K562 (cell line): ENCODE data around the gene TCEANC2. TPM values are rescaled to one million over a fixed set of nuclear protein-coding genes. Genes with fewer than 3 reads are reported as not detected.
A peak's percentile ranks its signal among the peaks of the same experiment; 100 is the strongest.

Experiments used
- CC2D1A ChIP-seq: fragments of 450-650 bp; IDR thresholded peaks from 2 replicates; pipeline ENCODE4 v1.6.1; 2017; ENCODE audit warnings: mild to moderate bottlenecking
- CTBP1 ChIP-seq: fragments of 450-650 bp; IDR thresholded peaks from 2 replicates; pipeline ENCODE4 v1.6.1; 2016; ENCODE audit warnings: borderline replicate concordance
- ELF4 ChIP-seq: fragments of 450-650 bp; formaldehyde crosslinking; IDR thresholded peaks from 2 replicates; pipeline ENCODE4 v1.4.0; 2022; ENCODE audit warnings: missing genetic modification characterization
- MAFF ChIP-seq: IDR thresholded peaks from 2 replicates; pipeline ENCODE4 v1.6.1; 2012; ENCODE audit warnings: low read length, improper control_type of control experiment
- MIER1 ChIP-seq: fragments of 450-650 bp; IDR thresholded peaks from 2 replicates; pipeline ENCODE4 v1.6.1; 2016; ENCODE audit warnings: antibody characterized with exemption, mild to moderate bottlenecking, low read depth
- SETDB1 ChIP-seq: IDR thresholded peaks from one replicate; pipeline ENCODE4 v1.6.1; 2012; ENCODE audit warnings: low read length, control low read depth, inconsistent platforms
- XRCC5 ChIP-seq: fragments of 200-400 bp; formaldehyde crosslinking; IDR thresholded peaks from 2 replicates; pipeline ENCODE4 v1.6.1; 2017; ENCODE audit warnings: low read depth, mild to moderate bottlenecking, low read length
- ZBTB26 ChIP-seq: fragments of 450-650 bp; formaldehyde crosslinking; IDR thresholded peaks from 2 replicates; pipeline ENCODE4 v1.4.0; 2022; ENCODE audit warnings: missing genetic modification characterization
- ZBTB49 ChIP-seq: sonication (generic); formaldehyde crosslinking; IDR thresholded peaks from 2 replicates; pipeline ENCODE4 v1.8.0; 2022; ENCODE audit warnings: missing genetic modification reagents, mild to moderate bottlenecking, borderline replicate concordance
- ZC3H4 ChIP-seq: sonication (generic); formaldehyde crosslinking; IDR thresholded peaks from 2 replicates; pipeline ENCODE4 v1.9.0; 2021; ENCODE audit warnings: missing genetic modification reagents, borderline replicate concordance
- ZNF57 ChIP-seq: fragments of 450-650 bp; formaldehyde crosslinking; IDR thresholded peaks from 2 replicates; pipeline ENCODE4 v1.4.0; 2020; ENCODE audit warnings: mild to moderate bottlenecking, moderate library complexity
- ZNF778 ChIP-seq: fragments of 450-650 bp; formaldehyde crosslinking; IDR thresholded peaks from 2 replicates; pipeline ENCODE4 v1.4.0; 2020; ENCODE audit warnings: mild to moderate bottlenecking, moderate library complexity
- polyA plus RNA-seq, 8 experiments: library from polyadenylated mRNA; depleted of rRNA in 4 of 8; stranded (reverse) in 5 of 8; unstranded in 3 of 8; fragments of >200 nt; fragmentation: Nextera tagmentation in 2 of 8; fragmentation: Illumina TruSeq in 1 of 8; extraction: Ambion mirVana in 2 of 8; extraction: Trizol in 1 of 8; gene quantifications; 2 replicates each; pipeline versions ENCODE4 v1.2.1 to v1.2.3, GENCODE V29; 2011 to 2014; ENCODE audit warnings: inconsistent platforms in 1 of 8, missing spikeins in 1 of 8
- total RNA-seq, 7 experiments: library from RNA; depleted of rRNA in 6 of 7; stranded (reverse); fragments of >200 nt in 6 of 7; fragmentation: Illumina TruSeq in 2 of 7; extraction: Trizol in 2 of 7; gene quantifications; 2 replicates each; pipeline versions ENCODE4 v1.2.1 to v1.2.3, GENCODE V29; 2011 to 2021; ENCODE audit warnings: low replicate concordance in 1 of 7

Gene TCEANC2
- total and polyA plus RNA-seq, 9 of the 15 experiments (the other 6 are each of a cell fraction or from before 2014, with no cell fraction given): 3.3 to 10.2 (median 7.0) TPM

GRCh38 chr1:54081306-54082270 is 28.2 kb downstream of the TCEANC2 start (continued):
- TF ChIP-seq ZBTB49 (CRISPR knock-in tag) (no peak), XRCC5 (peak; percentile 83), ELF4 (CRISPR knock-in tag) (no peak), SETDB1 (no peak), ZC3H4 (CRISPR knock-in tag) (no peak), MAFF (no peak), ZNF778 (no peak), ZBTB26 (CRISPR knock-in tag) (no peak), CTBP1 (no peak; the same call in 1 of the 2 replicates), CC2D1A (no peak; the same call in 1 of the 2 replicates), ZNF57 (CRISPR knock-in tag) (no peak), MIER1 (no peak)
